HG02759 (cell line): ENCODE results near the gene KLRB1.
"Not testable (repeated sequence)": the region's sequence is repeated elsewhere in the genome, so short reads cannot be mapped to it uniquely, and the experiment has no call there.

ENCODE experiments used
- ATAC-seq: cut with Tn5 transposase; IDR thresholded peaks from one replicate; pipeline ENCODE4 v1.9.1; 2021; ENCODE audit warnings: mild to moderate bottlenecking, moderate library complexity; ENCODE audit not compliant: unreplicated experiment

KLRB1 gene

GRCh38 chr12:9545489-9545888, 62.2 kb downstream of the KLRB1 start:
- ATAC-seq: not testable (repeated sequence)
